HUES64 (cell line): ENCODE data around the gene PPIL4. TPM values are rescaled to one million over a fixed set of nuclear protein-coding genes. Genes with fewer than 3 reads are reported as not detected.

ENCODE experiments used
- H3K27ac ChIP-seq: 2 replicates; pipeline ENCODE4 v1.7.0; 2013; ENCODE audit warnings: low read depth, low read length, inconsistent platforms
- H3K27me3 ChIP-seq: 2 replicates; pipeline ENCODE4 v1.6.1; 2013; ENCODE audit warnings: mild to moderate bottlenecking, low read length; ENCODE audit not compliant: insufficient read depth
- H3K36me3 ChIP-seq: 2 replicates; pipeline ENCODE4 v1.6.1; 2013; ENCODE audit warnings: mild to moderate bottlenecking, low read length; ENCODE audit not compliant: insufficient read depth
- H3K4me1 ChIP-seq: 2 replicates; pipeline ENCODE4 v1.6.1; 2013; ENCODE audit warnings: mild to moderate bottlenecking, low read length, moderate library complexity; ENCODE audit not compliant: insufficient read depth
- H3K4me3 ChIP-seq: 2 replicates; pipeline ENCODE4 v1.5.1; 2013; ENCODE audit warnings: mild to moderate bottlenecking, low read length, moderate library complexity
- H3K9ac ChIP-seq: 2 replicates; pipeline ENCODE4 v1.6.1; 2013; ENCODE audit warnings: mild to moderate bottlenecking, low read depth, low read length
- H3K9me3 ChIP-seq: 2 replicates; pipeline ENCODE4 v1.6.1; 2013; ENCODE audit warnings: low read depth, low read length; ENCODE audit not compliant: insufficient read depth
- WGBS: fragments of 150-250, 120-280 bp; methylation state at CpG from one replicate; pipeline ENCODE4 v1.1.7; 2013; ENCODE audit warnings: missing lambda C conversion rate; 5-methylcytosine and 5-hydroxymethylcytosine counted together
- polyA plus RNA-seq, 2 experiments: library from polyadenylated mRNA; stranded (reverse); fragments of 50-300 nt; gene quantifications; one replicate each; pipeline ENCODE4 v1.2.3, GENCODE V29; 2013

The PPIL4 gene, protein sequence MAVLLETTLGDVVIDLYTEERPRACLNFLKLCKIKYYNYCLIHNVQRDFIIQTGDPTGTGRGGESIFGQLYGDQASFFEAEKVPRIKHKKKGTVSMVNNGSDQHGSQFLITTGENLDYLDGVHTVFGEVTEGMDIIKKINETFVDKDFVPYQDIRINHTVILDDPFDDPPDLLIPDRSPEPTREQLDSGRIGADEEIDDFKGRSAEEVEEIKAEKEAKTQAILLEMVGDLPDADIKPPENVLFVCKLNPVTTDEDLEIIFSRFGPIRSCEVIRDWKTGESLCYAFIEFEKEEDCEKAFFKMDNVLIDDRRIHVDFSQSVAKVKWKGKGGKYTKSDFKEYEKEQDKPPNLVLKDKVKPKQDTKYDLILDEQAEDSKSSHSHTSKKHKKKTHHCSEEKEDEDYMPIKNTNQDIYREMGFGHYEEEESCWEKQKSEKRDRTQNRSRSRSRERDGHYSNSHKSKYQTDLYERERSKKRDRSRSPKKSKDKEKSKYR
- polyA plus RNA-seq (2013, experiment 1 of 2) = 23.5 TPM
- polyA plus RNA-seq (2013, experiment 2 of 2) = 24.8 TPM

DNA sequence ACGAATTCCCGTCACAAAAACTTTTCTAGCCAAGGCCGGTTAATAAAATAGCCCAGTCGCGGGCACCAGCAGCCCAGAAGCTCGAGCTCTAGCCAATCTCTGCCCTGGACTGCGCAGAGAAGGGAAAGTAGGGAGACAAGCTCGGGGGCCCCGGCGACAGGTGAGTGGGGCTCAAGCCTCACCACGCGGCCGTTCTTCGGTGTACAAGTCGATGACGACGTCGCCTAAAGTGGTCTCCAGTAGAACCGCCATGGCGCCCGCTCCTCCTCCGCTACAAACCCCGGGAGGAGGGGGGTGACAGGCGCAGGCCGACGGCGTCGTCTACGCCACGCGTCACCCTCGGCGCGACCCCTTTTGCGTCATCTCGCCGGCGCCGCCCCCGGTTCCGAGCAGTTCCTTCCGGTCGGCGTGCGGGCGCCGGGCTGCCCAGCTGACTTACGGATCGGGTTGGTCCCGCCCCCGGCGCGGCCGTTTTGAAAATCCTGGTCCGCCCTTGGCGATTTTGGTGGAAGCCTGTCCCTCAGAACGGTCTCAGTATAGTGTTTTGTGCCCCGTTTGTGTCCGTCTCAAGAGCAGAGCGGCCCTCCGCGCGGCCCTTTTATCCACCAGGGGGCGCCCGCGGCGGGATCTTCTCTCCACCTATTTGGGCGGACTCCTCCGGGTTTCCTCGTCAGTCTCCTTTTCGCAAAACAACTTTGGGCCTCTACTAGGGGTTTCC is at the start of gene PPIL4:
PPIL4 (minus strand) TSS at position 290 of the 718 bp plus-strand sequence; CDS start at position 252, 38 bp downstream.
- peaks cover 15% of the 10 kb centered on the region for H3K27me3 ChIP-seq
- under 1% methylated on average over 71 of the region's 71 CpGs for WGBS

DNA sequence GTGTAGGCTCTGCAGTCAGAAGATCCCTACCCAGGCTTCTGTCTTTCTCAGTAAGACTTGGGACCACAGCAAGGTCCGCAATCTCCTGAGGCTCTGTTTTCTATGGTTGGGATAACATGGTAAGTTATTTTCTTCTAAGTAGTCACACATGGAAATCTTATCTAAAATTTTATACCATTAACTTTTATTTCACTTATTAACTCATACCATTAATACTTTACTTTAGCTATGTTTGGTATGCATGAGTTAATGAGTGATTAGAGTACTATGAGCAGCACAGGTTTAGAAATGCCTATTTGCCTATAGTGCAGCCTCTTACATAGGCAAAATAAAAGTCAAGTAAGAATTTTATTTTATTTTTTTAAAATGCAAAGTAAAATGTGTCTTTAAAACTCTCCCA is 47.6 kb upstream of the PPIL4 start:
- no CpG with 5 or more reads among the region's 1 CpG for WGBS
- Histone ChIP-seq H3K9ac (no peak overlapping the region), H3K27ac (no peak overlapping the region), H3K9me3 (no peaks in the 10 kb centered on the region), H3K36me3 (peaks cover 80% of the 10 kb centered on the region), H3K4me3 (no peak overlapping the region), H3K27me3 (no peaks in the 10 kb centered on the region), H3K4me1 (no peaks in the 10 kb centered on the region)

More for the DNA sequence above, at the start of gene PPIL4:
- H3K4me1 ChIP-seq = peaks cover 3% of the 10 kb centered on the region; the same call in 1 of the 2 replicates
- peak within 1 kb of the TSS; percentile 99 for H3K27ac ChIP-seq
- peaks cover 2% of the 10 kb centered on the region for H3K36me3 ChIP-seq
- no peaks in the 10 kb centered on the region for H3K9me3 ChIP-seq
- peak within 1 kb of the TSS; percentile 95 for H3K9ac ChIP-seq
- peak within 1 kb of the TSS; percentile 99 for H3K4me3 ChIP-seq

DNA sequence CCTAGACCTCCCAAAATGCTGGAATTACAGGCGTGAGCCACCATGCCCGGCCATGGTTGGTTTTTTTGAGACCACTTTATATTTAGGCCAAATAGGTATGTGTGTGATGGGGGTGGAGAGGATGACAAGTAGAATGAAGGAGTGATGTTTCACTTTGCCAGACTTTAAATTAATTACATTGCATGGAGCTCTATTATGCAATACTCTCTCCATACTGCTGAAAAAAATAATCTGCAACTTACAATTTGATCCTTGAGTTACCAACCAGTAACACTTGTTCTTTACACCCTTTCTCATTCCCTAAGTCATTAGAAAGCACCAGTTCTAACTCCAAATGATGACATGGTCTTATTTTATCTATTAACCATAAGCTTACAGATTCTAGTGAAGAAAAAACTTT is 47.1 kb upstream of the PPIL4 start:
- peaks cover 81% of the 10 kb centered on the region for H3K36me3 ChIP-seq

DNA sequence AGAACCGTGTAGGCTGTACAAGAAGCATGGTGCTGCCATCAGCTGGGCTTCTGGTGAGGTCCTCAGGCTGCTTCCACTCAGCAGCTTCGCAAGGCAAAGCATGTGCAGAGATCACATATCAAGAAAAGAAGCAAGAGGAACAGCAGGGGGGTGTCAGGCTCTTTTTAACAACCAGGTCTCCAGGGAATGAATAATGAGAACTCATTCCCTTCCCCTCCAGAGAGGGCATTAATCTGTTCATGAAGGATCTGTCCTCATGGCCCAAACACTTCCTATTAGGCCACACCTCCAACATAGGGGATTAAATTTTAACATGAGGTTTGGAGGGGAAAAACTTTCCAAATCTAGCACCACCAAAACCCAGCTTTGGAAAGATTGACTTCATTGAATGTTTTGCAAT is 40.3 kb upstream of the PPIL4 start:
- Histone ChIP-seq H3K36me3 (peaks cover 80% of the 10 kb centered on the region), H3K27me3 (no peaks in the 10 kb centered on the region), H3K9me3 (no peaks in the 10 kb centered on the region), H3K27ac (no peak overlapping the region), H3K4me3 (no peak overlapping the region), H3K4me1 (no peaks in the 10 kb centered on the region), H3K9ac (no peak overlapping the region)
- 87% methylated on average over 2 of the region's 2 CpGs for WGBS

More for the DNA sequence above, 47.1 kb upstream of the PPIL4 start:
- H3K9me3 ChIP-seq = no peaks in the 10 kb centered on the region
- no peaks in the 10 kb centered on the region for H3K4me1 ChIP-seq
- 92% methylated on average over 2 of the region's 2 CpGs for whole genome bisulfite sequencing
- no peak overlapping the region for H3K27ac ChIP-seq
- no peaks in the 10 kb centered on the region for H3K27me3 ChIP-seq
- no peak overlapping the region for H3K4me3 ChIP-seq
- H3K9ac ChIP-seq = no peak overlapping the region

DNA sequence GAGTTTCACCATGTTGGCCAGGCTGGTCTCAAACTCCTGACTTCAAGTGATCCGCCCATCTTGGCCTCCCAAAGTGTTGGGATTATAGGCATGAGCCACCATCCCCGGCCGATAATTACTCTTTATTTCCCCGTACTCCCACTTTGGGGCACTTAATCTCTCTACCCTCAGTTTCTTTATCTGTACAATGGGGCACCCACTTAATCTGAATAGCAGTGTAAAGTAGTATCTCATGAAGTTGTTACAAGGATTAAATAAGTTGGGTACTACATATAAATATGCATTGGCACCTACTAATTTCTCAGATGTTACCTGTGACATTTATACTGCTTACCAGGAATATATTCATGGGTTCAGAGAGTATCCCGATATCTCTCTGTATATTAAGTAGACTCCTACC is 35.5 kb upstream of the PPIL4 start:
- no peak overlapping the region for H3K9ac ChIP-seq
- no peak overlapping the region for H3K4me3 ChIP-seq
- no peak overlapping the region for H3K27ac ChIP-seq
- peaks cover 67% of the 10 kb centered on the region for H3K36me3 ChIP-seq
- H3K4me1 ChIP-seq = no peaks in the 10 kb centered on the region
- no peaks in the 10 kb centered on the region for H3K9me3 ChIP-seq
- no peaks in the 10 kb centered on the region for H3K27me3 ChIP-seq
- WGBS = 100% methylated on average over 4 of the region's 5 CpGs

DNA sequence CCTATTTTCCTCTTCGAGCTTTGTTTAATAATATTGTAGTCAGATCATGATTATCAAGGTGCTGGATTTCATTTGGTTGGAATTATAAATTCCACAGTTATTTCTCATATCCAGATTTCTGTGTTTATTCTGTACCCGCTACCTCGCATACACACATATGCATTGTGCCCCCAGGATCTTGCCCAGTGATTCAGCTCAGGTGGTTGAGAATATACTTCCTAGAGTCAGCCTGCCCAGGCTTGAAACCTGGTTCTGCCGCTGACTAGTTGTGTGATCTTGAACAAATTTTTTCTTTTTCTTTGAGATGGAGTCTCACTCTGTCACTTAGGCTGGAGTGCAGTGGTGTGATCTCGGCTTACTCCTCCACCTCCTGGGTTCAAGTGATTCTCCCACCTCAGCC is 35.0 kb upstream of the PPIL4 start:
- 93% methylated on average over 5 of the region's 5 CpGs for WGBS
- Histone ChIP-seq H3K27ac (no peak overlapping the region), H3K4me1 (no peaks in the 10 kb centered on the region), H3K9me3 (no peaks in the 10 kb centered on the region), H3K4me3 (no peak overlapping the region), H3K36me3 (peaks cover 63% of the 10 kb centered on the region), H3K27me3 (no peaks in the 10 kb centered on the region), H3K9ac (no peak overlapping the region)

DNA sequence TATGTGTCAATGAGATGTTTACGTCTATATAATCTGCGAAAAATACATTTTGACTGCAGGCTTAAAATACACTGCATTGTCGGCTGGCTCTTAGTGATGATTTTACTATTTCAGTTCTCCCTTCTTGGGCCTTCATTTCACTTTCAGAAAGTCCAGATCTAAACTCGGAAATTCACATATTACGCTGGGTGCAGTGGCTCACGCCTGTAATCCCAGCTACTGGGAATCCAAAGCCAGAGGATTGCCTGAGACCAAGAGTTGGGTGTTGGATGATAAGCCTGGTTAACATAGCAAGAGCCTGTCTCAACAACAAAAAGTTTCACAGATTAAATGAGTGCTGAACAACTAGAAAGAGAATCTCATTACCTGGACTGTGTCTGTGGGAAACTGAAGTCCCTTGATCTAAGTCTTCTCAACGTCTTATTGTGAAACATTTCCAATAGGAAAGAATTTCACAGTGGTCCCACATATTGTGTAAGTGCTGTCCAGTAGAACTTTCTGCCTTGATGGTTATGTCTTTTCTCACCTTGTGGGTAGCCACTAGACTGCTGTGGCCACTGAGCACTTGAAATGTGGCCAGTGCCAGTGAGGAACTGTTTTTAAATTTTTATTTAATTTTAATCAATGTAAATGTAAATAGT is 22.2 kb upstream of the PPIL4 start:
- Histone ChIP-seq H3K9me3 (no peaks in the 10 kb centered on the region), H3K27me3 (peaks cover 5% of the 10 kb centered on the region; the same call in 1 of the 2 replicates), H3K36me3 (peaks cover under 1% of the 10 kb centered on the region; the same call in 1 of the 2 replicates), H3K27ac (no peak overlapping the region), H3K9ac (no peak overlapping the region), H3K4me3 (no peak overlapping the region), H3K4me1 (no peaks in the 10 kb centered on the region)
- WGBS = 98% methylated on average over 7 of the region's 7 CpGs

DNA sequence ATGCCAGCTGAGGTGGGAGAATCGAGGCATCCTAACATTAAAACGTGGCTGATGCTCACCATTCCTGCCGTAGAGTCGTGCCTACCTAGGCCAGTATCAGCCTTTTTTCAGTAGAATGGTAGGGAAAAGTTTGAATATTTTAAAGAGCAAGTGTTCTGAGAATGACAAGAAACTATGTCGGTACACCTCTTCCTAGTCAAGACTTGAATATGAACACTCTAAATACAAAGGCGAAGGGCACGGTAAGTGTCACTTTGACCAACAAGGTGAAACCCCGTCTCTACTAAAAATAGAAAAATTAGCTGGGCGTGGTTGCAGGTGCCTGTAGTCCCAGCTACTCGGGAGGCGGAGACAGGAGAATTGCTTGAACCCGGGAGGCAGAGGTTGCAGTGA is 21.3 kb upstream of the PPIL4 start:
- H3K27me3 ChIP-seq = peaks cover 5% of the 10 kb centered on the region; the same call in 1 of the 2 replicates
- no peaks in the 10 kb centered on the region for H3K36me3 ChIP-seq
- no peak overlapping the region for H3K27ac ChIP-seq
- no peaks in the 10 kb centered on the region for H3K9me3 ChIP-seq
- 48% methylated on average over 12 of the region's 12 CpGs for WGBS
- peak overlapping the region; percentile 92 for H3K9ac ChIP-seq
- peak overlapping the region; percentile 93 for H3K4me3 ChIP-seq
- H3K4me1 ChIP-seq = no peaks in the 10 kb centered on the region

DNA sequence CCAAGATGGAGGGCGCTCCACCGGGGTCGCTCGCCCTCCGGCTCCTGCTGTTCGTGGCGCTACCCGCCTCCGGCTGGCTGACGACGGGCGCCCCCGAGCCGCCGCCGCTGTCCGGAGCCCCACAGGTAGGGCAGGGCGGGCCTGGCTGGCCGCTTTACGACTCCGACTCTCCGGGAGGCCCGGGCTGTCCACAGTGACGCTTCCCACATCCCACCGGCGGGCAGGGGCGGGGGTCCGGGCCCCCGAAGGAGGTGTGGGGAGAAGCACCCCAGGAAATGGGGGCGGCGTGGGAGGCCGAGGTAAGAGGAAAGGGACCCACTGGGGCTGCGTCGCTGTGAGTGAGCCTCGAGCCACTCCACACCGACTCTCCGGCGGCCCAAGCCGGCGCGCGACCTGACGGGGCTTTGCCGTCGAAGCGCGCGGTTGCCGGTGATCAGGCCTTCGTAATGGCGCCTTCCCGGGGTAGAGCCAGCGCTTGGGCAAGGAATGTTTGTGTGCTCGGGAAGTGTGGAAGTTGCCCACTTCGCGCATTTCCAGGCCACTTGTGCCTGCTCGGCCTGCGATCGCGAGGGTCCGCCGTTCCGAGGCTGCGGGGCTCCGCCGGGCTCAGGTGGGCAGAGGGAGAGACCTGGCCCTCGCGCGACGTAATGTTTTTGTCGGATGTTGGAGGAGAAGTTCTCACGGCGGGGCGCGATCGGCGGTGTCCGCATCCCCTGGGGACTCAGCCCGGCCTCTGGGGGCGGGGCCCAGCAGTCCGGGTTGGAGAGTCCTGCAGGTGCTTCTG is 20.8 kb upstream of the PPIL4 start:
- H3K36me3 ChIP-seq = no peaks in the 10 kb centered on the region
- WGBS = under 1% methylated on average over 81 of the region's 81 CpGs
- H3K9me3 ChIP-seq = no peaks in the 10 kb centered on the region
- peaks cover 5% of the 10 kb centered on the region; the same call in 1 of the 2 replicates for H3K27me3 ChIP-seq
- H3K4me3 ChIP-seq = peak overlapping the region; percentile 93
- H3K4me1 ChIP-seq = no peaks in the 10 kb centered on the region
- H3K27ac ChIP-seq = peak overlapping the region; percentile 90
- H3K9ac ChIP-seq = peak overlapping the region; percentile 92
